GM12801 (cell line): ENCODE results near the gene GDF11.

Source experiments
- TF ChIP-seq, protein P1 (sequence below): IDR thresholded peaks from one replicate; pipeline ENCODE4 v1.5.1; 2011; ENCODE audit warnings: control low read depth; ENCODE audit not compliant: insufficient read length; ENCODE audit errors: extremely low read depth

The GDF11 gene

GRCh38 chr12:55771736-55772135, 28.8 kb downstream of the GDF11 start:
- TF ChIP-seq, protein P1, sequence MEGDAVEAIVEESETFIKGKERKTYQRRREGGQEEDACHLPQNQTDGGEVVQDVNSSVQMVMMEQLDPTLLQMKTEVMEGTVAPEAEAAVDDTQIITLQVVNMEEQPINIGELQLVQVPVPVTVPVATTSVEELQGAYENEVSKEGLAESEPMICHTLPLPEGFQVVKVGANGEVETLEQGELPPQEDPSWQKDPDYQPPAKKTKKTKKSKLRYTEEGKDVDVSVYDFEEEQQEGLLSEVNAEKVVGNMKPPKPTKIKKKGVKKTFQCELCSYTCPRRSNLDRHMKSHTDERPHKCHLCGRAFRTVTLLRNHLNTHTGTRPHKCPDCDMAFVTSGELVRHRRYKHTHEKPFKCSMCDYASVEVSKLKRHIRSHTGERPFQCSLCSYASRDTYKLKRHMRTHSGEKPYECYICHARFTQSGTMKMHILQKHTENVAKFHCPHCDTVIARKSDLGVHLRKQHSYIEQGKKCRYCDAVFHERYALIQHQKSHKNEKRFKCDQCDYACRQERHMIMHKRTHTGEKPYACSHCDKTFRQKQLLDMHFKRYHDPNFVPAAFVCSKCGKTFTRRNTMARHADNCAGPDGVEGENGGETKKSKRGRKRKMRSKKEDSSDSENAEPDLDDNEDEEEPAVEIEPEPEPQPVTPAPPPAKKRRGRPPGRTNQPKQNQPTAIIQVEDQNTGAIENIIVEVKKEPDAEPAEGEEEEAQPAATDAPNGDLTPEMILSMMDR = no peak

DNA sequence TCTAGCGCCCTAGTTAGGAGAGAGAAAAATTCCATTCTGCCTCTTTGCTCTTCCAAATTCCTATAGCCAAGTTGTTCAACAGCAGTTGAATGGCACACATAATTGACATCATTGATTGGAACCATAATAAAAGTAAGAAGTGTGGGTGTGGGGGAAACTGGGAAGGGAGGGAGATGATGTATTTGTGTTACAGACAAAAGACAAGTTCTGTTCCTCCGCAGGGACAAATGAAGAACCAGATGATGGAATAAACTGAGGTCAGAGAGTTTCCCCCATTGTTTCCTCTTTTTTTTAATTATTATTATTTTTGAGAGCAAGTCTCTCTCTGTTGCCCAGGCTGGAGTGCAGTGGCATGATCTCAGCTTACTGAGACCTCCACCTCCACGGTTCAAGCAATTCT, 34.9 kb downstream of the GDF11 start:
- TF ChIP-seq, protein P1 = no peak

GRCh38 chr12:55780685-55781084, 37.8 kb downstream of the GDF11 start:
- TF ChIP-seq, protein P1 = no peak

DNA sequence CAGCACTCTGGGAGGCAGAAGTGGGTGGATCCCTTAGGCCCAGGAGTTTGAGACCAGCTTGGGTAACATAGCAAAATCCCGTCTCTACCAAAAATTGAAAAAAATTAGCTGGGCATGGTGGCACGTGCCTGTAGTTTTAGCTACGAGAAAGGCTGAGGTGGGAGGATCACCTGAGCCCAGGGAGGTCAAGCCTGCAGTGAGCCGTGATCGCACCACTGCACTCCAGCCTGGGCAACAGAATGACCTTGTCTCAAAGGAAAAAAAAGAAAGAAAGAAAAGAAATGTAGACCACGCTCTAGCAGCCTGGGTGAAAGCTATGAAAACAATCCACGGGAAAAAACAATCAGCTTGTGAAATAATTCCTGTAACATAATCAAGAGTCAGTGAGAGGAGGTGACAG, 45.6 kb downstream of the GDF11 start:
- TF ChIP-seq, protein P1 = no peak

DNA sequence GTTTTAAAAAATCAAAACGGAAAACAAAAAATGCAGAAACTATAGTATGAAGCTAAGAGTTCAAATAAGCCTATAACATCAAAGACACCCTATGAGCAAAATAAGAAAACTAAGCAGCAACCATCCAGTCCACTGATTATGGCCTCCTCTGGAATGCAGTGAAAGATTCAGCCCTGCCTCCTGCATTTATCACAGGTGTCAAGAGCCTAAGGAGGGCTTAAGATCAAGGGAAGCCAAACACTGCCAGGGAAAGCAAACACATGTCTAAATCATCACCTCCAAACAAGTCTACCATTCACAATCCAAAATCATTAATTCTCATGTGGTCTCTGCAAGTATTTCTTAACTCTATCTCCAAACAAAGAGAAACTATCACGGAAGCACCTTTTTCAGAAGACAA, 46.2 kb downstream of the GDF11 start:
- TF ChIP-seq, protein P1 = no peak

- TF ChIP-seq, protein P1 = no peak
Observed at GRCh38 chr12:55789893-55790292, 47.0 kb downstream of the GDF11 start.

DNA sequence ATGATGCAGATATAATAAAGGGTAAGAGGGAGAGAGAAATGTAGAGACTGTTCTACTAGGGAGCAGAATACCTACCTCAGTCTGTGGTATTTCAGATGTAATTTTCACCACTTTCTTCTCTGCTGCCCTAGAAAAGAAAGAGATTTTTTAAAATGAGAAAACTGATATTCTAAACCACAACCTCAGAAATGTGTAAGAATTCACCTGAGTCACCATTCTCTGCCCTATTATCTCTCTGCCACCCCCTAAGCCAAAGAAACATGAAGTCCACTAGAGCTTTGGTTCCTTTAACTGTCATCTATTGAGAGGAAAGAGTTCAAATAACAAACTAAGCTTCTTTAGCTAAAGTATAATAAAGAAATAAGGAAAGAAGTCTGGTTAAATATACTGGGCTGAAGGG, 53.0 kb downstream of the GDF11 start:
- TF ChIP-seq, protein P1 = no peak

- TF ChIP-seq, protein P1 = no peak
Observed at GRCh38 chr12:55797068-55797467, 54.1 kb downstream of the GDF11 start.
